Kidney (tissue), 14 donors: ENCODE results near the gene ACIN1. TPM values are rescaled to one million over a fixed set of nuclear protein-coding genes. Genes with fewer than 3 reads are reported as not detected.

ENCODE experiments used
- DNase-seq, 5 donors: peaks; one replicate each; pipeline ENCODE4 v3.0.0-alpha.2; 2013 to 2020
- FAIRE-seq: peaks from 2 replicates; lab custom pipeline; 2012; peaks lifted over from hg19 to GRCh38; lab: Jason Lieb, UNC
- H3K27ac ChIP-seq, 2 donors: one replicate each; pipeline ENCODE4 v1.7.0; 2013; ENCODE audit warnings: low read depth in 2 of 2, low read length in 2 of 2, inconsistent platforms in 1 of 2
- H3K27me3 ChIP-seq: one replicate; pipeline ENCODE4 v1.7.1; 2013; ENCODE audit warnings: low read length, inconsistent platforms; ENCODE audit not compliant: control insufficient read depth, insufficient read depth
- H3K36me3 ChIP-seq, 3 donors: one replicate each; pipeline versions ENCODE4 v1.7.0 to v1.7.1; 2013; ENCODE audit warnings: low read length in 3 of 3, control low read depth in 1 of 3, inconsistent platforms in 1 of 3; ENCODE audit not compliant: insufficient read depth in 3 of 3, control insufficient read depth in 2 of 3
- H3K4me1 ChIP-seq, 3 donors: one replicate each; pipeline versions ENCODE4 v1.7.0 to v1.7.1; 2013; ENCODE audit warnings: low read length in 3 of 3, inconsistent platforms in 1 of 3, low read depth in 1 of 3; ENCODE audit not compliant: control insufficient read depth in 2 of 3, insufficient read depth in 2 of 3
- H3K4me3 ChIP-seq, 3 donors: one replicate each; pipeline versions ENCODE4 v1.7.0 to v1.8.1; 2013; ENCODE audit warnings: low read length in 3 of 3, control low read depth in 1 of 3, inconsistent platforms in 1 of 3
- H3K9ac ChIP-seq, 3 donors: one replicate each; pipeline versions ENCODE4 v1.7.0 to v1.7.1; 2013; ENCODE audit warnings: low read length in 3 of 3, control low read depth in 1 of 3, inconsistent platforms in 1 of 3
- H3K9me3 ChIP-seq, 3 donors: one replicate each; pipeline versions ENCODE4 v1.7.0 to v1.7.1; 2013; ENCODE audit warnings: low read length in 3 of 3, control low read depth in 1 of 3, inconsistent platforms in 1 of 3; ENCODE audit not compliant: control insufficient read depth in 2 of 3, insufficient read depth in 1 of 3
- intact Hi-C: fragments of 100-400 bp; cut with DNase I; formaldehyde crosslinking; loops from one replicate; pipeline ENCODE4 v1.11.1; 2022
- polyA plus RNA-seq: library from polyadenylated mRNA; stranded (reverse); fragments of 350-450 nt; fragmentation: Illumina TruSeq; extraction: RNeasy Lipid Tissue Mini Kit (QIAGEN cat#74804); gene quantifications from one replicate; pipeline ENCODE4 v1.2.3, GENCODE V29; 2014; ENCODE audit warnings: low read depth, low replicate concordance; ENCODE audit not compliant: insufficient read depth
- total RNA-seq: library from RNA; stranded (reverse); fragmentation: NEBNext Ultra II Directional; extraction: Animal tissue kit (Norgen Biotek cat#: 25700); gene quantifications from one replicate; pipeline ENCODE4 v1.2.1, GENCODE V29; 2021
- TF ChIP-seq, protein P1 (sequence below): IDR thresholded peaks from 3 replicates; pipeline ENCODE4 v1.5.1; 2012; ENCODE audit warnings: mild to moderate bottlenecking, moderate library complexity, borderline replicate concordance; ENCODE audit not compliant: insufficient read depth; ENCODE audit errors: extremely low read depth
- donor health status: control.
- donor health status: control.
- donor health status: control.
- donor health status: control.
- donor health status: control.
- donor health status: DM: yes; HTN: yes; CAD: no.
- donor health status: Normal renal cell carcinoma (clear cell type).

Gene ACIN1
- total and polyA plus RNA-seq, 2 donors from 2014 or later: 54.9 to 150 TPM

DNA sequence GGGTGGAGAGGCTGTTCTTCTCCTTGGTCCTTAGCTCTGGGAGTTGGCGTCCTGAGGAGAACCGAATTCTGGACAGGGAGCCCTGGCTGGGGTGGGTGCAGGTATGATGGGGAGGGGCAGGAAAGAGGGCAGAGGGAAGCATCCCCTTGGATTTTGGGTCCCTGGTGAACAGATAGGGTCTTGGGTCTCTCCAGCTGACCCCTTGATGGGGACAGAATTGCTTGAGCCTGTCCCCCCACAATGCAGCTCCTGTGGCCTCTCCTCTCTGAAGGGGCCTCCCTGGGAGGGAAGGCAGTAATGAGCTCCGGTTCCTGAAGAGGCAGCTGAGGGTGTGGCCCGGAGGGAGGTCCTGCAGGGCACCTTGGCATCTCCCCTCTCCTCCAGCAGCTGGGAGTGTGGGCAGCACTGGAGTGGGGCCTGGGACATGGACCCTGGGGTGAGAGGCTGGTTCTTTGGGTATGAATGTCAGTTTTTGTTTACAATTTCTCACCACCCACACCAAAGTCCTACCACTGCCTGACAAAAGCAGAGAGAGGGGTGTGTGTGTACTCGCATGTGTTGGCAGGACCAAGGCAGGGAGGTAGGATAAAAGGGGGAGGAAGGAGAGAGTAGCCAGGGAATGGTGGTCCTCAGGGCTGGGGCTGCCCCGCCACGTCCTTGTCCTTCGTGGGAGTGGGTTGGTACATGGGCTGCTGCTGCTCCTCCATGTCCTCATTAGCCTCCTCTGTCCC, 31.8 kb upstream of the ACIN1 start:
- intact Hi-C loops: no loop called here
- DNase-seq: no peak

DNA sequence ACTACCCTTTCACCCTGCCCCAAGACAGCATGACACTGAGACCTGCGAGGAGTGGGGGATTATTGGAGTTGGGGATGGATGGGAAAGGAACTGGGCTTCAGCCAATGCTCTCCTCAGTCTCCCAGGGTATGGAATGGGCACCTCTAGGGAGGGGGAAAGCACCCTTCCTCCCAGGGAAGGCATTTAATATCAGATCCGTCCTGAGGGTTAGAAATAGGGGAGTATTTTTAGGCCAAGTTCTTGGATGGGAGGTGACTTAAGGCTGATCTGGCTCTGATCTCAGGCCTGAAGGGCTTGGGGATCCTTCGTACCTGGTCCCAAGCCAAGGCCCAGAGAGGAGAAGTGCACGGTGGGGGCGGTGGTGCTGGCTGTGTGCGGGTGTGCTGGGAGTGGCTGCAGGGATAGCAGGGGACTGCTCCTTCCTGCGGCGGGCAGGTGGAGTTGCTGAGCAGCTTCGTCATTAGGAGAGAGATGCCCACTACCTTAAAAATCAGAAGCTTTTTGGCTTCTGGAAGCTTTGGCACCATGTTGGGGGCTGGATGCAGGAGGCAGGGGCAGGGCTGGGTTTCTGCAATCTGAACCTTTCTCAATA, 31.1 kb upstream of the ACIN1 start:
- no peak for DNase-seq
- TF ChIP-seq, protein P1, sequence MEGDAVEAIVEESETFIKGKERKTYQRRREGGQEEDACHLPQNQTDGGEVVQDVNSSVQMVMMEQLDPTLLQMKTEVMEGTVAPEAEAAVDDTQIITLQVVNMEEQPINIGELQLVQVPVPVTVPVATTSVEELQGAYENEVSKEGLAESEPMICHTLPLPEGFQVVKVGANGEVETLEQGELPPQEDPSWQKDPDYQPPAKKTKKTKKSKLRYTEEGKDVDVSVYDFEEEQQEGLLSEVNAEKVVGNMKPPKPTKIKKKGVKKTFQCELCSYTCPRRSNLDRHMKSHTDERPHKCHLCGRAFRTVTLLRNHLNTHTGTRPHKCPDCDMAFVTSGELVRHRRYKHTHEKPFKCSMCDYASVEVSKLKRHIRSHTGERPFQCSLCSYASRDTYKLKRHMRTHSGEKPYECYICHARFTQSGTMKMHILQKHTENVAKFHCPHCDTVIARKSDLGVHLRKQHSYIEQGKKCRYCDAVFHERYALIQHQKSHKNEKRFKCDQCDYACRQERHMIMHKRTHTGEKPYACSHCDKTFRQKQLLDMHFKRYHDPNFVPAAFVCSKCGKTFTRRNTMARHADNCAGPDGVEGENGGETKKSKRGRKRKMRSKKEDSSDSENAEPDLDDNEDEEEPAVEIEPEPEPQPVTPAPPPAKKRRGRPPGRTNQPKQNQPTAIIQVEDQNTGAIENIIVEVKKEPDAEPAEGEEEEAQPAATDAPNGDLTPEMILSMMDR: no peak

More for the DNA sequence above, 31.8 kb upstream of the ACIN1 start:
- FAIRE-seq: no peak
- H3K27me3 ChIP-seq: no peaks in the 10 kb centered on the region
- H3K9me3 ChIP-seq: no peaks in the 10 kb centered on the region
- H3K36me3 ChIP-seq: peaks cover 0 to 23% (median 23%) of the 10 kb centered on the region in 3 donors
- H3K27ac ChIP-seq: no peak overlapping the region
- TF ChIP-seq, protein P1: no peak
- no peak overlapping the region for H3K9ac ChIP-seq
- H3K4me1 ChIP-seq: peaks cover 0 to 5% (median 2%) of the 10 kb centered on the region in 3 donors
- H3K4me3 ChIP-seq: no peak overlapping the region

DNA sequence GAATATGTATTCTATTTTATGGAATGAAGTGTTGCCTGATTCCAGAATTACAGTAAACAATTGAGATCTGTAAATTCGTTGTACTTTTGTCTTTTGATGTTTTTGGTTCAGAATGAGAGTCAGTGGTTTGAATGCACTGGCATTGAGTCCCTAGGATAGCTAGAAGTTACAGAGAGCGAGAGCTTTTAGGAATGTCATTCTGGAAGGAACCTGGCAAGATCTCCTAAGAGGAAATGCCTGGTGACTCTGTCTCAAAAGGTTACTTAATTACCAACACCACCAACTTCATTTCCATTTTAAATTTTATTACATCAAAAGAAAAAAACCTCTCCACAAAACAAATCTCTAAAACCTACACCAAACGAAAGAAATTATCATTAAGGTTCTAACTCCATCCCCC, 30.1 kb upstream of the ACIN1 start:
- TF ChIP-seq, protein P1: no peak
- FAIRE-seq (no peak), DNase-seq (no peak)
- intact Hi-C loops: no loop called here
- H3K4me3 ChIP-seq: no peak overlapping the region
- H3K4me1 ChIP-seq: peaks cover 5 to 8% (median 5%) of the 10 kb centered on the region in 3 donors
- peaks cover 0 to 22% (median 19%) of the 10 kb centered on the region in 3 donors for H3K36me3 ChIP-seq
- no peaks in the 10 kb centered on the region for H3K9me3 ChIP-seq
- H3K27ac ChIP-seq: no peak overlapping the region
- H3K27me3 ChIP-seq: no peaks in the 10 kb centered on the region
- H3K9ac ChIP-seq: no peak overlapping the region

More for the DNA sequence above, 31.1 kb upstream of the ACIN1 start:
- H3K36me3 ChIP-seq: peaks cover 0 to 23% (median 20%) of the 10 kb centered on the region in 3 donors
- no peaks in the 10 kb centered on the region for H3K27me3 ChIP-seq
- no peaks in the 10 kb centered on the region for H3K9me3 ChIP-seq
- intact Hi-C loops: no loop called here
- peaks cover 3 to 10% (median 5%) of the 10 kb centered on the region in 3 donors for H3K4me1 ChIP-seq
- no peak overlapping the region for H3K4me3 ChIP-seq
- no peak overlapping the region for H3K9ac ChIP-seq
- no peak overlapping the region for H3K27ac ChIP-seq
- FAIRE-seq: no peak
